PFSK-1 (cell line): Measurements from ENCODE around the gene RPL11.

Source experiments
- FOXP2 ChIP-seq: optimal IDR thresholded peaks from 2 replicates; pipeline ENCODE3; 2011; ENCODE audit warnings: borderline replicate concordance, control low read depth, inconsistent platforms; ENCODE audit not compliant: insufficient read depth; ENCODE audit errors: extremely low read length, extremely low read depth
- POLR2AphosphoS5 ChIP-seq: IDR thresholded peaks from 2 replicates; pipeline ENCODE4 v1.6.1; 2012; ENCODE audit warnings: low read depth, mild to moderate bottlenecking, control low read depth, low read length, moderate library complexity
- REST ChIP-seq, 2 experiments: IDR thresholded peaks; 2 replicates each; pipeline versions ENCODE4 v1.6.1 to v1.8.0; 2011 to 2012; ENCODE audit warnings: low read depth in 2 of 2, low read length in 2 of 2, control low read depth in 1 of 2, inconsistent platforms in 1 of 2, mild to moderate bottlenecking in 1 of 2, moderate library complexity in 1 of 2; ENCODE audit not compliant: insufficient read depth in 1 of 2
- SIN3A ChIP-seq: IDR thresholded peaks from 2 replicates; pipeline ENCODE4 v1.6.1; 2012; ENCODE audit warnings: mild to moderate bottlenecking, low read length, moderate library complexity, borderline replicate concordance; ENCODE audit not compliant: insufficient read depth
- TAF1 ChIP-seq: IDR thresholded peaks from 2 replicates; pipeline ENCODE4 v1.6.1; 2012; ENCODE audit warnings: low read length, control low read depth, borderline replicate concordance; ENCODE audit not compliant: insufficient read depth

- TF ChIP-seq SIN3A (no peak), REST (IDR thresholded peaks at IDR 0.05; ENCODE audit: insufficient read depth in 1 of 2, low read depth in 2 of 2, low read length in 2 of 2) (no peak), POLR2AphosphoS5 (no peak), TAF1 (no peak), FOXP2 (no peak)
Observed at GRCh38 chr1:23741609-23742008, 50.0 kb downstream of the RPL11 start.
